GM12891 (cell line): ENCODE data around the gene MFF.
"Not testable (repeated sequence)": the region's sequence is repeated elsewhere in the genome, so short reads cannot be mapped to it uniquely, and the experiment has no call there.

ENCODE experiments used
- PAX5 ChIP-seq: IDR thresholded peaks from 2 replicates; pipeline ENCODE4 v1.6.1; 2011; ENCODE audit warnings: low read length, moderate library complexity, mild to moderate bottlenecking; ENCODE audit not compliant: insufficient read depth, severe bottlenecking
- POLR2A ChIP-seq: IDR thresholded peaks from 2 replicates; pipeline ENCODE4 v1.6.1; 2011; ENCODE audit warnings: low read depth, low read length, control low read depth
- POLR2AphosphoS5 ChIP-seq: IDR thresholded peaks from 2 replicates; pipeline ENCODE4 v1.6.1; 2011; ENCODE audit warnings: low read depth, low read length, control low read depth
- POU2F2 ChIP-seq: IDR thresholded peaks from 2 replicates; pipeline ENCODE4 v1.6.1; 2011; ENCODE audit warnings: low read depth, mild to moderate bottlenecking, control low read depth, low read length, moderate library complexity
- SPI1 ChIP-seq: IDR thresholded peaks from 2 replicates; pipeline ENCODE4 v1.6.1; 2011; ENCODE audit warnings: low read depth, low read length, control low read depth
- TAF1 ChIP-seq: IDR thresholded peaks from 2 replicates; pipeline ENCODE4 v1.6.1; 2011; ENCODE audit warnings: low read depth, low read length, control low read depth

DNA sequence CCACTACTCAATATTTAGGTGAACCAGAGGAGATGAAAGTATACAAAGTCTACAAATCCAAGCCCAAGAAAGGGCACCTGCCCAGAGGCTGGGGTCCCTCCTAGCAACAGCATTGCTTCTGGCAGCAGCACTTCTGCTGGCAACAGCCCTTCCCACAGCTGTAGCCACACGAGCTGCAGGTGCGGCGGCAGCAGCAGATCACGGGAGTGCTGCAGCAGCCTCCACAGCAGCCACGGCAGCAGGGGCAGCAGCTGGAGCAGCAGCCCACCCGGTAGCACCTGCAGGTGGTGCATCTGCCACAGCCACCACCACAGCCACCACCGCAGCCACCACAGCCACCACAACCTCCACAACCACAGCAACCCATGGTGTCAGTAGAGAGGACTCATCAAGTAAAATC, 62.5 kb downstream of the MFF start, which contains the start of gene SCYGR1:
- TF ChIP-seq POLR2A, SPI1, POLR2AphosphoS5, TAF1, POU2F2, PAX5: not testable (repeated sequence)
